Measurements from ENCODE around the gene GUCY1A1. TPM values are rescaled to one million over a fixed set of nuclear protein-coding genes. Genes with fewer than 3 reads are reported as not detected.

The GUCY1A1 gene
- total and polyA plus RNA-seq, 9 donors, result 10.2 to 18.3 (median 13.7) TPM

DNA sequence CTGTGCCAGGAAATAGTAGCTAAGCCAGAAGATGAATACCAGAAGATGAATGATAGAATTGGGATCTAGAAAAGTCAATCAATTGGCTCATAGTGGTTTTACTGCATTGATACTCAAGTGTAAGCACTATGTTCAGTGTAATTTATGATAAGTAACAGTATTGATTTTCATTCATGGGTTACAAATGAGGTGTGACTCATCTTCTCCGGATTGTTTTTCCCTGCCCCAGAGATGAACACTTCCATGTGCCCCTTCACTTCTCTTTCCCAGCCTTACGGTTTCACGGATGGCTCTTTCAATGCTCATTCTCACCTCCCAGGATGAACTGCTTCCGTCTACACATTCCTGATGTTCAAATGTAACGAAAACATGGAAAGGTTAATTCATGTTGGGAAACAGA, 82.4 kb downstream of the GUCY1A1 start:
- WGBS (ENCODE audit: insufficient coverage), result no CpG with 5 or more reads among the region's 5 CpGs
- Histone ChIP-seq H3K9me3 (replicated peaks; ENCODE audit: control insufficient read depth, low read depth, low read length) (no peaks in the 10 kb centered on the region), H3K4me3 (ENCODE audit: low read length) (no peak overlapping the region), H3K27me3 (ENCODE audit: control insufficient read depth, insufficient read depth, low read length) (no peaks in the 10 kb centered on the region), H3K4me1 (ENCODE audit: control insufficient read depth, insufficient read depth, low read length) (no peaks in the 10 kb centered on the region), H3K36me3 (ENCODE audit: control insufficient read depth, insufficient read depth, low read length) (no peaks in the 10 kb centered on the region), H3K27ac (ENCODE audit: low read length) (no peak overlapping the region)
- DNase-seq, result no peak

DNA sequence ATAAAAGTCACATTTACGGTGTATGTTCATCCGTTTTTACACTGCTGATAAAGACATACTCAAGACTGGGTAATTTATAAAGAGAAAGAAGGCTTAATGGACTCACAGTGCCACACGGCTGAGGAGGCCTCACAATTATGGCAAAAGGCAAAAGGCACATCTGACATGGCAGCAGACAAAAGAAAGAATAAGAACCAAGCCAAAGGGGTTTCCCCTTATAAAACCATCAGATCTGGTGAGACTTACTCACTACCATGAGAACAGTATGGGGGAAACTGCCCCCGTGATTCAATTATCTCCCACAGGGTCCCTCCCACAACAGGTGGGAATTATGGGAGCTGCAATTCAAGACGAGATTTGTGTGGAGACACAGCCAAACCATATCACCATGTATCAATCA, 84.9 kb downstream of the GUCY1A1 start:
- no peaks in the 10 kb centered on the region for H3K4me1 ChIP-seq (ENCODE audit: control insufficient read depth, insufficient read depth, low read length)
- H3K9me3 ChIP-seq (replicated peaks; ENCODE audit: control insufficient read depth, low read depth, low read length), result no peaks in the 10 kb centered on the region
- WGBS (ENCODE audit: insufficient coverage), result no CpG with 5 or more reads among the region's 5 CpGs
- H3K36me3 ChIP-seq (ENCODE audit: control insufficient read depth, insufficient read depth, low read length), result no peaks in the 10 kb centered on the region
- H3K27me3 ChIP-seq (ENCODE audit: control insufficient read depth, insufficient read depth, low read length), result no peaks in the 10 kb centered on the region
- no peak for DNase-seq
- no peak overlapping the region for H3K27ac ChIP-seq (ENCODE audit: low read length)
- no peak overlapping the region for H3K4me3 ChIP-seq (ENCODE audit: low read length)

DNA sequence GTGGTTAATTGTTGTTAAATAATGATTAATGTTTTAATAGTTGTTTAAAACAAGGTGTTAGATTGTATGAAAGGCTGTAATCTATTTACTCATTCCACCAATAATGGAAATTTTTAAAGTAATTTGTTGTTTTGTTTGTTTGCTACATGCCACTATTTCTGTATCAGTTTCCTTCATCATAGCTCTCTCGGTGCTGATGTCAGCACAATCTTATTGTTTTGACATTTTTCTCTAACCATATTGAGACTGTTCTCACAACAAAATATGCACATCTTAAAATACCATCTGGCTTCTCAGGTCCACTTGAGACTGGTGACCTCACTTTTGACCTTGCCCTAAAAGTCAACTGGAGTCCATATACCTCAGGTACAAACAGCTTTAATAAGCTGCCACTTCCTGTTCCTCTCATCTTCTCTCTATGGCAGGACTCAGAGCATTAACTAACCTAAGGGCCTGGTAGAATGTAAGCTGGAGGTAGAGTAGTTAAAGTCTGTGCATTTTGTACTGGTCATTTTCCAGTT, 91.2 kb downstream of the GUCY1A1 start:
- no peaks in the 10 kb centered on the region for H3K36me3 ChIP-seq (ENCODE audit: control insufficient read depth, insufficient read depth, low read length)
- H3K27me3 ChIP-seq (ENCODE audit: control insufficient read depth, insufficient read depth, low read length), result peaks cover 2% of the 10 kb centered on the region
- no peaks in the 10 kb centered on the region for H3K9me3 ChIP-seq (replicated peaks; ENCODE audit: control insufficient read depth, low read depth, low read length)
- H3K27ac ChIP-seq (ENCODE audit: low read length), result peak overlapping the region; percentile 63
- WGBS (ENCODE audit: insufficient coverage), result 80% methylated on average over 1 of the region's 1 CpG
- no peak overlapping the region for H3K4me3 ChIP-seq (ENCODE audit: low read length)
- DNase-seq, result no peak
- H3K4me1 ChIP-seq (ENCODE audit: control insufficient read depth, insufficient read depth, low read length), result peaks cover 8% of the 10 kb centered on the region

DNA sequence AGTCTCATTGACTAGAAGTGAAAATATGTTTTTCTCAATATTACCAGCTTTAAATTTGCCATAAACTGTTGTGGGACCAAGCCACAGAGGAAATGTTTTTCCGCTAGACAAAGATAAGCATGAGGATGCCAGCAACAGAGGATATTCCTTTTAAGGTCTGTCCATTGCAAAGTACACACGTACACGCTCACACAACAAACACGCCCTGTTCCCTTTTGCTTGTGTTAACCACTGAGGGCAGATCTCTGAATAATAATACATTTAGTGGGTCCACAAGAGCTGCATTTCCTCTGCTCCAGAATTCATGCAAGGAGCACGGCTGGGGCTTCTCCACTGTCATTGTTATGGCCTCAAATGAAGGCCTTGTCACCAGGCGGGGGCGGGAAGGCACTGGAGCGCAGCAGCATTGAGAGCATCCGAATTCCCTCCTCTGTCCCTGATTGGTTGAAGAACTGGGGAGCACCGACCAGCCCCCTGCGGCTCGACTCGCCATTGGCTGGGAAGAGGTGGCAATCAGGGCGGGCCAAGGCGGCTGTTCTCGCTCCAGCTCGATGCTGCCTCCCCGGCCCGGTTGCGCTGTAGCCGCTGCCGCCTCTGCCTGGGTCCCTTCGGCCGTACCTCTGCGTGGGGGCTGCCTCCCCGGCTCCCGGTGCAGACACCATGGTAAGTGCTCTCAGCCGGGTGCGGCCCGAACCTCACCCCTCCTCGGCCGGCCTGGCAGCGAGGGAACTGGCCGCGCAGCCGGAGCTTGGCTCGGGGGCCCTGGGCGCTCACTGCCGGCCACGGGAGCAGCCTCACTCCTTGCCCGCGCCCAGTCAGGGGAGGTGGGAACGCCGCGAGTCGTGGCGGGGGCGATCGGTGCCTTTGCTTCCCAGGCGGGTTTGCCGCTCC, 92.1 kb downstream of the GUCY1A1 start, which contains the start of gene GUCY1B1:
Gene GUCY1B1, plus strand, starts transcription at position 541 of the 891 bp plus-strand sequence. Its CDS starts 120 bp downstream, at position 661.
- DNase-seq, result peak; percentile 98
- H3K4me1 ChIP-seq (ENCODE audit: control insufficient read depth, insufficient read depth, low read length), result peaks cover 8% of the 10 kb centered on the region
- peak within 1 kb of the TSS; percentile 76 for H3K4me3 ChIP-seq (ENCODE audit: low read length)
- H3K36me3 ChIP-seq (ENCODE audit: control insufficient read depth, insufficient read depth, low read length), result no peaks in the 10 kb centered on the region
- H3K27ac ChIP-seq (ENCODE audit: low read length), result peak within 1 kb of the TSS; percentile 91
- H3K27me3 ChIP-seq (ENCODE audit: control insufficient read depth, insufficient read depth, low read length), result peaks cover 2% of the 10 kb centered on the region
- H3K9me3 ChIP-seq (replicated peaks; ENCODE audit: control insufficient read depth, low read depth, low read length), result no peaks in the 10 kb centered on the region
- under 1% methylated on average over 44 of the region's 51 CpGs for WGBS (ENCODE audit: insufficient coverage)

DNA sequence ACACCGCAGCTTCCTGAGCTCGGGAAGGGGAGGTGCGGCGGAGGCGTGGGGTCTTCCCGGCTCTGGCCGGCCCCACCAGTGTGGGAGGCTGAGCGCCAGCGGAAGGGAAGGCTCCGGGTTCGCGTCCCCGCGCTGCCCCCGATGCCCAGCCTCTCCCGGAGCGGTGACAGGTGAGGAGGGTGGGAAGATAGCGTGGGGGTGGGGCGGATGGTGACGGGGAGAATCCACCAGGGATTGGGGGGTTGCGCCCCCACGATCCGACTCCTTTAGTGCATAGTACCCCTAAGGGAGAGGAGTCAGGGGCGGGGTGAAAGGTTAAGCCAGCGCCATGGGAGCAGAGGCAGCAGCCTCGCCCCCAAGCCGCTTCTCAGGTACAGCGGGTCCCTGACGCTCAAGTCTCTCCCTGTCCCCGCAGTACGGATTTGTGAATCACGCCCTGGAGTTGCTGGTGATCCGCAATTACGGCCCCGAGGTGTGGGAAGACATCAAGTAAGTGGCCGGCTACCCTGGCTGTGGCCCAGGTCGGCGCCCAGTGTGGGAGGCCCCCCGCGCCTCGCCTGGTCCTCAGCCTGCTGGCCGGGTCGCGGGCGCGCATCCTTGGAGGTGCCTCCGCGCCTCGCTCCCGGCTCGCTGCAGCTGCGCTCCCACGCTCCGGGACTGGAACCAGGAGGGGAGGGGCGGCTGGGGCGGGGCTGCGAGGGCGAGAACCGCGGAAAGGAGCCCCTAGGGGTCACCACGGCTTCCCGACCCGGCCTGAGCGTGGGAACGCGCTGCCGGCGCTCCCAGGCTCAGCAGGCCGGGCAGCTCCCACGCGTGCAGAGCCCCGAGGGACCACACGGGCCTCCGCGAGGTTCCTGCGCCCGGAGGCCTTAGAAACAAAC, 93.0 kb downstream of the GUCY1A1 start:
- Histone ChIP-seq H3K27ac (ENCODE audit: low read length) (peak overlapping the region; percentile 91), H3K36me3 (ENCODE audit: control insufficient read depth, insufficient read depth, low read length) (no peaks in the 10 kb centered on the region), H3K9me3 (replicated peaks; ENCODE audit: control insufficient read depth, low read depth, low read length) (no peaks in the 10 kb centered on the region), H3K4me3 (ENCODE audit: low read length) (peak overlapping the region; percentile 76), H3K4me1 (ENCODE audit: control insufficient read depth, insufficient read depth, low read length) (peaks cover 8% of the 10 kb centered on the region), H3K27me3 (ENCODE audit: control insufficient read depth, insufficient read depth, low read length) (peaks cover 2% of the 10 kb centered on the region)
- WGBS (ENCODE audit: insufficient coverage), result under 1% methylated on average over 65 of the region's 77 CpGs
- peak; percentile 88 for DNase-seq

DNA sequence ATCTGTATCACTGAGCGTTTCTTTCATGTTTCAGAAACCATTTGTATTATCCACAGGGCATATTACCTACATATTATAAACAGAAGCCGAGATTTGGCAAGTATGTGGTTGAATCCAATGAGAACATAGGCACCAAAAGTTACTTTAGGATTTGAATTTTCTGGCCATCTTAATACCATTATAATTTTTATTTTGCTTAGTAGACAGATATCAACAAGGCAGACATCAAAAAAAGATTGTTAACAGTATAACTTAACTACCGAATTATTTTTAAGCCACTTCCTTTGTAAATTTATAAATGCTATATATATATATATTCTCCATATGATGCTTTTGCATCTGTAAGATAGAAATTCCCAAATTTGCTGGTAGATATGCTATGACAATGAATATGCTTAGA, 94.4 kb downstream of the GUCY1A1 start:
- Histone ChIP-seq H3K27ac (ENCODE audit: low read length) (no peak overlapping the region), H3K36me3 (ENCODE audit: control insufficient read depth, insufficient read depth, low read length) (no peaks in the 10 kb centered on the region), H3K9me3 (replicated peaks; ENCODE audit: control insufficient read depth, low read depth, low read length) (no peaks in the 10 kb centered on the region), H3K4me3 (ENCODE audit: low read length) (no peak overlapping the region), H3K4me1 (ENCODE audit: control insufficient read depth, insufficient read depth, low read length) (peaks cover 8% of the 10 kb centered on the region), H3K27me3 (ENCODE audit: control insufficient read depth, insufficient read depth, low read length) (peaks cover 2% of the 10 kb centered on the region)
- WGBS (ENCODE audit: insufficient coverage), result no CpG with 5 or more reads among the region's 3 CpGs
- DNase-seq, result no peak

DNA sequence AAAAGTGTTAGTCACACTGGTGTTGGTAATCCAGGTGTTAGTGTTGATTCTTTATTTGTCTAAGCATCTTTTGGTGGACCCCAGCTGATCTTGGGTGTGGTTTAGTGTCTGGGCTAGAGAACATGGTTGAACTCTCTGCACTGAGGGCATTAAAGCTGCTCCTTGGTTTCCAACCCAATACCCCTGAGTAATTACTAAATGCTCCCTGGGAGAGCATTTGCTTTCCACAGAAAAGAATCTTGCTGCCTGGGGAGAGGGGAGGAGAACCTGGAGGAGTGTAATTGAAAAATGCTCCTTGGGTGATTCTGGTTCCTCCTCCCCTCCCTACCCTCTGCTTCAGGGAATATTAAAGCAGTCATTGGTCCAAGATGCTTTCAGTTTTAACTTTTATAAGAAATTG, 95.3 kb downstream of the GUCY1A1 start:
- no peaks in the 10 kb centered on the region for H3K9me3 ChIP-seq (replicated peaks; ENCODE audit: control insufficient read depth, low read depth, low read length)
- peaks cover 8% of the 10 kb centered on the region for H3K4me1 ChIP-seq (ENCODE audit: control insufficient read depth, insufficient read depth, low read length)
- H3K4me3 ChIP-seq (ENCODE audit: low read length), result no peak overlapping the region
- peaks cover 2% of the 10 kb centered on the region for H3K27me3 ChIP-seq (ENCODE audit: control insufficient read depth, insufficient read depth, low read length)
- no peaks in the 10 kb centered on the region for H3K36me3 ChIP-seq (ENCODE audit: control insufficient read depth, insufficient read depth, low read length)
- H3K27ac ChIP-seq (ENCODE audit: low read length), result peak overlapping the region; percentile 64
- peak; percentile 11 for DNase-seq

DNA sequence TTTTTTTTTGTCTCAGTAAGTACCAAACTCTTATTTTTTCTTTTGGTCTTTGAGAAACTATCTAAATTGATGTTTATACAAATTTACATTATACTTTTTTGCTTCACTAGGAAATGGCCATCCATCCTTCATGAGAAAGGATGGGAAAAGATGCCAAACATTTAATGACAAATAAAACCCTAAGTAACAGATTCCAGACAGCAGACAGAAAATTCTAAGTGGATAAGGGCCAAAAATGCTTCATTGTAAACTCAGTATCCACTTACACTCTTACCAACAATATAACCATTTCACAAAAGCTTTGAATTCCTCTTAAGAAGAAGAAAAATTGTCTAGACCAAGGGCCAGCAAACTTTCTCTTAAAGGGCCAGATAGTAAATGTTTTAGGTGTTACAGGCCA, 95.7 kb downstream of the GUCY1A1 start:
- H3K4me1 ChIP-seq (ENCODE audit: control insufficient read depth, insufficient read depth, low read length), result peaks cover 8% of the 10 kb centered on the region
- H3K36me3 ChIP-seq (ENCODE audit: control insufficient read depth, insufficient read depth, low read length), result no peaks in the 10 kb centered on the region
- peaks cover 2% of the 10 kb centered on the region for H3K27me3 ChIP-seq (ENCODE audit: control insufficient read depth, insufficient read depth, low read length)
- H3K27ac ChIP-seq (ENCODE audit: low read length), result peak overlapping the region; percentile 64
- DNase-seq, result peak; percentile 27
- no peak overlapping the region for H3K4me3 ChIP-seq (ENCODE audit: low read length)
- H3K9me3 ChIP-seq (replicated peaks; ENCODE audit: control insufficient read depth, low read depth, low read length), result no peaks in the 10 kb centered on the region

DNA sequence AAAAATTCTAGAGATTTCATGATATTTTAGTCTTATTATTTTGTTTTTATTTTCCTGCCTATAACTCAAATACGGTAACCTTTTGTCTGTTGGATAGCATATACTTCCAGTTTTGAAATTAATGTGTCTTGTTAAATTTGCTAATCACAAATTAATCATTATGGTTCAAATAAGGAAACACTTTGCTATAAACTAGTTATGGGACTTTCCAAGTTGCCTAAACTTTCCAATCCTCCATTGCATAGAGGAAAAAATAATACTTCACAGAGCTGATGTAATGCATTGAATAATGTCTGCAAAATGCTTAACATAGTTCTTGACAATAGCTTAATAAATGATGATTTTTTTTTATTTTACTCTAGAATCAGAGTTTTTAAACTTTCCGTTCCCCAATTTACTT, 96.9 kb downstream of the GUCY1A1 start:
- H3K27ac ChIP-seq (ENCODE audit: low read length), result no peak overlapping the region
- peak; percentile 21 for DNase-seq
- WGBS (ENCODE audit: insufficient coverage), result no CpG with 5 or more reads among the region's 2 CpGs
- H3K9me3 ChIP-seq (replicated peaks; ENCODE audit: control insufficient read depth, low read depth, low read length), result no peaks in the 10 kb centered on the region
- no peak overlapping the region for H3K4me3 ChIP-seq (ENCODE audit: low read length)
- H3K36me3 ChIP-seq (ENCODE audit: control insufficient read depth, insufficient read depth, low read length), result no peaks in the 10 kb centered on the region
- H3K27me3 ChIP-seq (ENCODE audit: control insufficient read depth, insufficient read depth, low read length), result peaks cover 2% of the 10 kb centered on the region
- H3K4me1 ChIP-seq (ENCODE audit: control insufficient read depth, insufficient read depth, low read length), result peaks cover 8% of the 10 kb centered on the region

DNA sequence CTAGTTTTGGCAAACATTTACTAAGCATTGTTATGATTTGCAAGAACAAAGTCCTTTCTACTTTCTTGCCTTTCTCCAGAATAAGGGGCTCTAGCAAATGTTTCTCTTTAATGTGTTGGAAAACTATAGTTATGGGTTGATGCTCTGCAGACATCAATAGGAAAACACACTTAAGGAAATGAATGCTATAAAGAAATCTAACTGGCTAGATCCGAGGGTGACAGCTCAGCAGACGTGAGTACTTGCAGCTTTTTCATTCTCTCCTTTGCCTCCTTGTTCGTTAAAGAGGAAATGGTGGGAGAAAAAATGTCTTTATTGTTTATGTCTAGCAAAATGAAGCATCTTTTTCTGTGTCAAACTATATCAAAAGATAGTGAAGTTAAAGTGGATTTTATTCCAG, 98.5 kb downstream of the GUCY1A1 start:
- no peak overlapping the region for H3K27ac ChIP-seq (ENCODE audit: low read length)
- no peak for DNase-seq
- H3K27me3 ChIP-seq (ENCODE audit: control insufficient read depth, insufficient read depth, low read length), result no peaks in the 10 kb centered on the region
- H3K4me3 ChIP-seq (ENCODE audit: low read length), result no peak overlapping the region
- H3K36me3 ChIP-seq (ENCODE audit: control insufficient read depth, insufficient read depth, low read length), result no peaks in the 10 kb centered on the region
- H3K9me3 ChIP-seq (replicated peaks; ENCODE audit: control insufficient read depth, low read depth, low read length), result no peaks in the 10 kb centered on the region
- peaks cover 3% of the 10 kb centered on the region for H3K4me1 ChIP-seq (ENCODE audit: control insufficient read depth, insufficient read depth, low read length)
- WGBS (ENCODE audit: insufficient coverage), result no CpG with 5 or more reads among the region's 3 CpGs

Measured in muscle of leg (tissue), 11 donors.